HG03025 (cell line): Measurements from ENCODE around the gene GSK3A.

Experiments
- ATAC-seq: cut with Tn5 transposase; IDR thresholded peaks from one replicate; pipeline ENCODE4 v1.9.1; 2021; ENCODE audit warnings: mild to moderate bottlenecking, moderate library complexity; ENCODE audit not compliant: unreplicated experiment, low FRiP score

GSK3A gene

GRCh38 chr19:42281146-42281826 lies 38.9 kb upstream of the GSK3A start:
- ATAC-seq = no peak

- ATAC-seq = no peak
Measured at GRCh38 chr19:42280815-42281145, 38.4 kb upstream of the GSK3A start.

DNA sequence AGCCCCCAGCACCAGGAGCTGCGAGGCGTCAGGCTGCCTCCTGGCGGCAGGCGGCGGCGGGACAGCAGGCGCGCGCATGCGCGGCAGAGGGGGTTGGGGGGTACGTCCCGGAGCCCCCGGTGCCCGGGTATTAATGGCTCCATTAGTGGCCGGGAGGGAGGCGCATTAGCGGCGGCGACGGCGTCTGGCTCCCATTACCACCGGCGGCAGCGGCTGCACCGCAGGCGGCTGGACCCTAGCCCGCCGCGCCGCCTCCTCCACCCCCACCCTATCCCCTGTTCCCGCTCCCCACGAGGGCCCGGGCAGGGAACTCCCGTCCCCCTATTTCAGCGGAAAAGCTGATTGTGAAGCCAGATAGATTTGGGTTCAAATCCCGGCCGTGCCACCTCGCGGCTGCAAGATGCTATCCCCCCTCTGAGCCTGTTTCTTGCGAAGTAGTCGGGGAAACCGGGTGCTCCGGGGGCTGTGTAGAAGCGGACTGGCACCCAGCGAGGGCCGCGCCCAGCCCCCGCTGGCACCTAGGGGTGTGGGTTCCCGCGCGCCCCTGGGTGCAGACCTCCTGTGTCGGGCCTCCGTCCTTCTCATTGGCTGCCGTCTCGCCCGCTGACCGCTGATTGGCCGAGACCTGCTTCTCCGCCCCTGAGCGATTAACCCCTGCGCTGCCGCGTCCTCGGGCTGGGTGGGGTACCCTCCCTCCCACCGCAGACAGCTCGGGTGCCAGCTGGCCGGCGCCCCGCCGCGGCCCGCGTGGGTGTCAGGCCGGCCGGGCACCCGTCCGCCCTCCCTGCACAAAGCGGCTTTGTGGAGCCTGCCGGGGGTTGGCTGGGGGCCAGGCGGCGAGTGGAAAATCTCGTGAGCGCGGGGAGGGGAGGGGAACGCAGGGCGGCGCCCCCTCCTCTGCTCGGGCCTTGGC lies 37.8 kb upstream of the GSK3A start:
- ATAC-seq = no peak

- no peak for ATAC-seq
Measured at GRCh38 chr19:42279155-42279901, 36.9 kb upstream of the GSK3A start.

GRCh38 chr19:42278452-42279154 lies 36.2 kb upstream of the GSK3A start:
- no peak for ATAC-seq

GRCh38 chr19:42277821-42278451 lies 35.5 kb upstream of the GSK3A start:
- ATAC-seq = no peak

DNA sequence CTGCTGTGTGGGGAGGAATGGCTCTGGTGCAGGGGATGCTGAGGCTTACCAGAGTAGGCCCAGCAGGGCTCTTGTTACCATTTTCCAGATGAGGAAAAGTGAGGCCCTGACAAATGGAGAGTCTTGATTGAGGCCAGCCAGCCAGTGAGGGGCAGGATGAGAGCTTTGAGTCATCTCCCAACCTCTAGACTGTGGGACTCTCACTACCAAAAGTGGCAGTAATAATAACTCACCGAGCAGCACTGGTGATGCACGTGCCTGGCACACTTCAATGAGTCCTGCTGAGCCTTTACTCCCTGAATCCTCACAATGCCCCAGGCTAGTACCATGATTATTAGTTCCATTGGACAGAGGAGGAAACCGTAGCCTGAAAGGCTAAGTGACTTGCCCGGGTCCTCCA lies 34.4 kb upstream of the GSK3A start:
- no peak for ATAC-seq

DNA sequence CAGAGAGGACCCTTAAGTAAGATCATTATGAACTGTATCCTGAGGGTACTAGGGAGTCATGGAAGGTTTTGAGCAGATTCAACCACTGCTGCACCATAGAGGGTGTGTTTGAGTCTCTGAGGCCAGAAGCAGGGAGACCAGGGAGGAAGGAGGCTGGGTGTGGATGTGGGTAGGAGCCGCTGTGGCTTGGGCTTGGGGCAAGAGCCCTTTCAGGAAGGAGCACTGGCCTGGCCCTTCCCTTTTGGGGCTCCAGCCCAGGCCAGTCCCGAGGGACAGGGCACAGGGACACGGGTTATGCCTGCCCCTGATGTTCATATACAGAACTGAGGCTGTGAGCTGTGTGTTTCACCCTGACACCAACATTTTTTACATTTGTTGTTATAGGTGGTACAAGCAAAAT lies 33.9 kb upstream of the GSK3A start:
- ATAC-seq = no peak

DNA sequence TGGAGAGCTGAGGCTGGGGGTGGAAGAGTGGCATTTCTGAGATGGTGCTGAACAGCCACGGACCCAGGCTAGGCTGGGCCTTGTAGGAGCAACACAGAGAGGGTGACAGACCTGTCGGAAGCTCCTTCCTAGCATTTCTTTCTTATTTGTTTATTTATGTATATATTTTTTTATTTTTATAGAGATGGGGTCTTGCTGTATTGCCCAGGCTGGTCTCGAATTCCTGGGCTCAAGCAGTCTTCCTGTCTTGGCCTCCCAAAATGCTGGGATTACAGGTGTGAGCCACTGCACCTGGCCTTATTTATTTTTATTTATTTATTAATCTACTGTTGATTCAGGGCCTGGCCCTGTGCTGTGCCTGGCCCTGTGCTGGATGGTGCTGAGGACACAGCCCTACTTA lies 33.1 kb upstream of the GSK3A start:
- no peak for ATAC-seq

DNA sequence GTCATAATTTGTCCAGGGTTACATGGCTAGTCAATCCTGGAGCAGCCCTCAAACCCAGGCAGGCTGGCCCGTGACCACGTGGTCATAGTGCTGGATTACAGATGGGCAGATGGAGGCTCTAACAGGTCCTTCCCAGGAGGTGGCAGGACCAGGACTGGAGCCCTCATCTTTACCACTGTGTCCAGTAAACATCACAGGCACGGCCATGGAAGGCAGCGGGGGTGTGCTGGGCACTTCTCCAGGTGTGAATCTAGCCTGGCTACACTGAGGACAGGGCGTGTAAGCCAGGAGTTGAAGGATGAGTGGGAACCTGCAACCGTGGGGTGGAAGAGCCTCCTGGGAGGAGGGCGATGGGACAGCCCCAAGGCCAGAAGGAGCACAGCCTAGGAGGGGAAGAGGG lies 32.7 kb upstream of the GSK3A start:
- no peak for ATAC-seq

DNA sequence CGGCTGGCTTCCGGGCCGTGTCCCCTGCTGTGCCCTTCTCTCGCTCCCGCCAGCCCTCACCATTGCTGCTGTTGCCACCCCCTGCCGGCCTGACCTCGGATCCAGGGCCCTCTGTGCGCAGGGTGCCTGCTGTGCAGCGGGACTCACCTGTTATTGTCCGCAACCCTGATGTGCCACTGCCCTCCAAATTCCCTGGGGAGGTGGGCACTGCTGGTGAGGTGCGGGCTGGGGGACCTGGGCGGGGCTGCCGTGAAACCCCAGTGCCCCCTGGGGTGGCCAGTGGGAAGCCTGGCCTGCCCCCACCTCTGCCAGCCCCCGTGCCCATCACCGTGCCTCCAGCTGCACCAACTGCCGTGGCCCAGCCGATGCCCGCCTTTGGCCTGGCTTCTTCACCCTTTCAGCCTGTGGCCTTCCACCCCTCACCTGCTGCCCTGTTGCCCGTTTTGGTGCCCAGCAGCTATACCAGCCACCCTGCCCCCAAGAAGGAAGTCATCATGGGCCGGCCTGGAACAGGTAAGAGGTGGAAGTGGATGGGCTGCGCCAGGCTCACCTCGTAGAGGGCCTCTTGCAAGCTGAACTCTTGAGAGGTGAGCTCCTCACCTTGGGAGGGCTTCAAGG lies 31.8 kb upstream of the GSK3A start:
- ATAC-seq = no peak

- no peak for ATAC-seq
Measured at GRCh38 chr19:42273407-42274064, 31.1 kb upstream of the GSK3A start.

DNA sequence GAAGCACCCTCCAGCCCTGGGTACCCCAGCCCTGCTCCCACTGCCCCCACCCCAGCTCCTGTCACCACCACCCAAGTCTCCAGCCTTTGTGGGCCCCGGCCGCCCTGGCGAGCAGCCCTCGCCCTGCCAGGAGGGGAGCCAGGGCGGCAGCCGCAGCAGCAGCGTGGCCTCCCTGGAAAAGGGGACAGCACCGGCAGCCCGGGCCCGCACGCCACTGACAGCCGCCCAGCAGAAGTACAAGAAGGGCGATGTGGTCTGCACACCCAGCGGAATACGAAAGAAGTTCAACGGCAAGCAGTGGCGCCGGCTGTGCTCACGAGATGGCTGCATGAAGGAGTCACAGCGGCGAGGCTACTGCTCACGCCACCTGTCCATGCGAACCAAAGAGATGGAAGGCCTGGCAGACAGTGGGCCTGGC lies 30.6 kb upstream of the GSK3A start:
- ATAC-seq = no peak

DNA sequence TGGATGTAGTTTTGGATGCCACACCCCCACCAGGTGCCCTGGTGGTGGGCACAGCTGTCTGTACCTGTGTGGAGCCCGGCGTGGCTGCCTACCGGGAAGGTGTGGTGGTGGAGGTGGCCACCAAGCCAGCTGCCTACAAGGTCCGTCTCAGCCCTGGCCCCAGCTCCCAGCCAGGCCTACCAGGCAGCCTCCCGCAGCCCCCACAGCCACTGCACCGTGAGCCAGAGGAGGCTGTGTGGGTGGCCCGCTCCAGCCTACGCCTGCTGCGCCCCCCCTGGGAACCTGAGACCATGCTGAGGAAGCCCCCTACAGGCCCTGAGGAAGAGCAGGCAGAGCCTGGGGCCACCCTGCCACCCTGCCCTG lies 30.1 kb upstream of the GSK3A start:
- ATAC-seq = no peak

GRCh38 chr19:42271861-42272534 lies 29.6 kb upstream of the GSK3A start:
- no peak for ATAC-seq

- no peak for ATAC-seq
Measured at GRCh38 chr19:42271045-42271419, 28.6 kb upstream of the GSK3A start.

DNA sequence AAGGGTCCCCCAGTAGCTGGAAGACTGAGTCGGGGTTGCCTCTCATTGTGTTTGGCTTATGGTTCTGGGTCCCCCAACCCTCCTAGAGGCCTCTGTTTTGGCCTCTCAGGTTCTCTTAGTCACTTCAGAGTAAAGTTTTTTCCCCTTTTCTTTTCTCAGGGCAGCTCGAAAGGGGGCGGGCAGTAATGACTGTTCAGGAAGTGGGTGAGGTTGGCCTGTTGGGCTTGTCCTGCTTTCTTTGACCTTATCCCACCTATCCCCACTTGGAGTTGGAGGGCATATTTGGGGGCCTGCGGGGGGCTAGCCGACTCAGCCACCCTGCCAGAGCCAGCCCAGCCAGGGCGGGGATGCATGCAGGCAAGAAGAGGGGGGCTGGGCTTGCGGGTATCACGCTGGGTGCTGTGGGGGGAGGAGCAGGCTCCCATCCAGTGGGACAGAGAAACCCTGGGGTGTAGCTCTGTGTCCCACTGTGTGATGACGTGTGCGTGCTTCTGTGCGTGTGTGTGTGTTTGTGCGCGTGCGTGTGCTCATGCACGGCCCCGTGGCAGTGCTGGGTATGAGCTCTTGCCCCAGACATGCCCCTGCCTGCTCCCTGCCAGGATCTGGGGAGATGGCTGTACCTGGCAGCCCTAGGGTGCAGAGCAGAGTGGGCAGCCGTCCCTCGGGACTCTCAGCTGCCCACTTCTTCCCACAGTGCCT lies 28.1 kb upstream of the GSK3A start:
- no peak for ATAC-seq
